H1 (cell line): ENCODE data around the gene SCCPDH. TPM values are rescaled to one million over a fixed set of nuclear protein-coding genes. Genes with fewer than 3 reads are reported as not detected.

ENCODE experiments used
- CTCF ChIA-PET: fragments of 300-600 bp; sonication (Branson Sonifier 250); formaldehyde crosslinking; loops from one replicate; lab custom pipeline; 2021; ENCODE audit not compliant: partially characterized antibody; lab: Charles Lee
- POLR2A ChIA-PET: fragments of 300-600 bp; sonication (Branson Sonifier 250); formaldehyde crosslinking; loops from one replicate; lab custom pipeline; 2021; ENCODE audit warnings: inconsistent platforms; ENCODE audit not compliant: partially characterized antibody; lab: Charles Lee
- DNase-seq, 2 experiments: peaks; one replicate each; pipeline versions ENCODE4 v3.0.0 to v3.0.0-alpha.2; 2010 to 2022; ENCODE audit warnings: low spot score in 2 of 2, low read depth in 1 of 2, mixed read lengths in 1 of 2
- FAIRE-seq: peaks from 2 replicates; lab custom pipeline; 2011; peaks lifted over from hg19 to GRCh38; lab: Jason Lieb, UNC
- H2AFZ ChIP-seq: 2 replicates; pipeline ENCODE4 v1.8.1; 2012; ENCODE audit warnings: low read length, inconsistent platforms
- H2AK5ac ChIP-seq: 2 replicates; pipeline ENCODE4 v1.6.1; 2013; ENCODE audit warnings: low read depth, low read length
- H2BK120ac ChIP-seq: replicated peaks from 2 replicates; pipeline ENCODE3; 2013; ENCODE audit warnings: low read depth, low read length, inconsistent platforms
- H2BK12ac ChIP-seq: 2 replicates; pipeline ENCODE4 v1.6.1; 2013; ENCODE audit warnings: low read depth, low read length
- H2BK15ac ChIP-seq: 2 replicates; pipeline ENCODE4 v1.6.1; 2013; ENCODE audit warnings: low read length
- H2BK20ac ChIP-seq: 2 replicates; pipeline ENCODE4 v1.6.1; 2013; ENCODE audit warnings: low read length
- H2BK5ac ChIP-seq: 2 replicates; pipeline ENCODE4 v1.6.1; 2013; ENCODE audit warnings: low read depth, low read length
- H3K14ac ChIP-seq: 2 replicates; pipeline ENCODE4 v1.6.1; 2013; ENCODE audit warnings: inconsistent platforms; ENCODE audit not compliant: insufficient read length
- H3K18ac ChIP-seq: 2 replicates; pipeline ENCODE4 v1.6.1; 2013; ENCODE audit warnings: low read length; ENCODE audit errors: extremely low read depth
- H3K23ac ChIP-seq: 2 replicates; pipeline ENCODE4 v1.6.1; 2013; ENCODE audit warnings: inconsistent platforms; ENCODE audit not compliant: insufficient read length
- H3K23me2 ChIP-seq: 2 replicates; pipeline ENCODE4 v1.6.1; 2013; ENCODE audit warnings: low read depth, low read length
- H3K27ac ChIP-seq: 2 replicates; pipeline ENCODE4 v1.6.1; 2011; ENCODE audit warnings: low read depth, low read length, inconsistent platforms
- H3K27me3 ChIP-seq, 4 experiments: replicated peaks in 1 of 4; 1 replicate in 1 of 4; 2 replicates in 3 of 4; pipeline versions ENCODE4 v1.6.1 to v1.8.1; 2011 to 2013; ENCODE audit warnings: low read length in 3 of 4, mild to moderate bottlenecking in 3 of 4, inconsistent platforms in 2 of 4, mixed read lengths in 2 of 4, moderate library complexity in 1 of 4; ENCODE audit not compliant: control insufficient read depth in 3 of 4, insufficient read depth in 3 of 4; ENCODE audit errors: extremely low read depth in 1 of 4
- H3K36me3 ChIP-seq, 4 experiments: 2 replicates each; pipeline versions ENCODE4 v1.6.1 to v1.8.1; 2011 to 2013; ENCODE audit warnings: mild to moderate bottlenecking in 4 of 4, low read length in 3 of 4, moderate library complexity in 2 of 4, control low read depth in 1 of 4, inconsistent platforms in 1 of 4; ENCODE audit not compliant: insufficient read depth in 4 of 4, control insufficient read depth in 2 of 4
- H3K4ac ChIP-seq: replicated peaks from 2 replicates; pipeline ENCODE3; 2013; ENCODE audit warnings: low read length, low read depth, mixed read lengths, inconsistent platforms; ENCODE audit not compliant: insufficient read length
- H3K4me1 ChIP-seq, 4 experiments: replicated peaks in 1 of 4; 1 replicate in 1 of 4; 2 replicates in 3 of 4; pipeline versions ENCODE4 v1.6.1 to v1.8.1; 2011 to 2013; ENCODE audit warnings: low read length in 3 of 4, inconsistent platforms in 2 of 4, mixed read lengths in 1 of 4; ENCODE audit not compliant: insufficient read depth in 4 of 4, control insufficient read depth in 3 of 4
- H3K4me2 ChIP-seq, 2 experiments: 2 replicates each; pipeline versions ENCODE4 v1.6.1 to v1.8.1; 2011 to 2013; ENCODE audit warnings: low read depth in 2 of 2, low read length in 2 of 2, control low read depth in 1 of 2, inconsistent platforms in 1 of 2, mild to moderate bottlenecking in 1 of 2; ENCODE audit not compliant: insufficient read depth in 1 of 2
- H3K4me3 ChIP-seq, 4 experiments: fragments of 200-600, 300-600 bp in 1 of 4; sonication (generic), shearing (Covaris generic), sonication (Bioruptor Twin) in 1 of 4; 2 replicates each; pipeline versions ENCODE4 v1.5.1 to v1.8.1; 2011 to 2016; ENCODE audit warnings: low read length in 4 of 4, low read depth in 3 of 4, control low read depth in 2 of 4, inconsistent platforms in 2 of 4, mild to moderate bottlenecking in 2 of 4, mixed read lengths in 1 of 4, moderate library complexity in 1 of 4; ENCODE audit not compliant: insufficient read depth in 2 of 4; ENCODE audit errors: extremely low read depth in 1 of 4
- H3K56ac ChIP-seq: replicated peaks from 2 replicates; pipeline ENCODE3; 2013; ENCODE audit warnings: low read depth, mild to moderate bottlenecking, mixed read lengths, low read length, inconsistent platforms; ENCODE audit not compliant: insufficient read length
- H3K79me1 ChIP-seq: 2 replicates; pipeline ENCODE4 v1.6.1; 2013; ENCODE audit warnings: low read depth, low read length, control low read depth
- H3K79me2 ChIP-seq, 2 experiments: 2 replicates each; pipeline versions ENCODE4 v1.6.1 to v1.8.1; 2012 to 2013; ENCODE audit warnings: low read length in 2 of 2, mild to moderate bottlenecking in 2 of 2, inconsistent platforms in 1 of 2; ENCODE audit not compliant: insufficient read depth in 2 of 2, control insufficient read depth in 1 of 2
- H3K9ac ChIP-seq, 4 experiments: replicated peaks in 1 of 4; 1 replicate in 1 of 4; 2 replicates in 3 of 4; pipeline versions ENCODE4 v1.6.1 to v1.8.1; 2011 to 2013; ENCODE audit warnings: low read depth in 3 of 4, low read length in 3 of 4, control low read depth in 2 of 4, mild to moderate bottlenecking in 2 of 4, moderate library complexity in 2 of 4, inconsistent platforms in 1 of 4; ENCODE audit errors: extremely low read depth in 1 of 4
- H3K9me3 ChIP-seq, 2 experiments: 2 replicates each; pipeline versions ENCODE4 v1.6.1 to v1.8.1; 2012 to 2013; ENCODE audit warnings: mild to moderate bottlenecking in 2 of 2, moderate library complexity in 2 of 2, control low read depth in 1 of 2, inconsistent platforms in 1 of 2, low read depth in 1 of 2, low read length in 1 of 2, mixed read lengths in 1 of 2; ENCODE audit not compliant: insufficient read depth in 2 of 2
- H4K20me1 ChIP-seq, 2 experiments: replicated peaks in 1 of 2; 2 replicates each; pipeline versions ENCODE3 to v1.8.1; 2011 to 2013; ENCODE audit warnings: inconsistent platforms in 2 of 2, low read length in 2 of 2, mild to moderate bottlenecking in 1 of 2; ENCODE audit not compliant: insufficient read depth in 2 of 2, control insufficient read depth in 1 of 2
- H4K5ac ChIP-seq: 2 replicates; pipeline ENCODE4 v1.6.1; 2013; ENCODE audit warnings: low read length, low read depth, mixed read lengths, inconsistent platforms; ENCODE audit not compliant: insufficient read length
- H4K8ac ChIP-seq: 2 replicates; pipeline ENCODE4 v1.8.0; 2013; ENCODE audit warnings: mild to moderate bottlenecking, moderate library complexity, low read length, inconsistent platforms; ENCODE audit not compliant: insufficient read depth; ENCODE audit errors: extremely low read depth
- H4K91ac ChIP-seq: replicated peaks from 2 replicates; pipeline ENCODE3; 2013; ENCODE audit warnings: low read length, mixed read lengths, inconsistent platforms; ENCODE audit not compliant: insufficient read length
- ATF3 ChIP-seq: IDR thresholded peaks from 2 replicates; pipeline ENCODE4 v1.6.1; 2011; ENCODE audit warnings: low read depth, mild to moderate bottlenecking, low read length; ENCODE audit not compliant: insufficient read depth
- BACH1 ChIP-seq: IDR thresholded peaks from 2 replicates; pipeline ENCODE4 v1.6.1; 2012; ENCODE audit warnings: low read length, improper control_type of control experiment
- CBX5 ChIP-seq: fragments of 300-800, 300-1000 bp; sonication (generic); IDR thresholded peaks from 2 replicates; pipeline ENCODE4 v1.7.1; 2016; ENCODE audit warnings: antibody characterized with exemption, low read length, low read depth
- CBX8 ChIP-seq: fragments of 300-800, 300-1000 bp; sonication (generic); IDR thresholded peaks from 2 replicates; pipeline ENCODE4 v1.7.1; 2016; ENCODE audit warnings: low read depth, low read length, borderline replicate concordance
- CREB1 ChIP-seq: IDR thresholded peaks from 2 replicates; pipeline ENCODE4 v1.6.1; 2012; ENCODE audit warnings: inconsistent platforms
- EGR1 ChIP-seq: IDR thresholded peaks from 2 replicates; pipeline ENCODE4 v1.6.1; 2011; ENCODE audit warnings: low read depth, low read length, borderline replicate concordance
- EP300 ChIP-seq, 2 experiments: IDR thresholded peaks; 1 replicate in 1 of 2; 2 replicates in 1 of 2; pipeline ENCODE4 v1.6.1; 2011 to 2012; ENCODE audit warnings: low read depth in 2 of 2, low read length in 2 of 2, mild to moderate bottlenecking in 2 of 2, borderline replicate concordance in 1 of 2, inconsistent platforms in 1 of 2, moderate library complexity in 1 of 2
- JUND ChIP-seq: IDR thresholded peaks from 2 replicates; pipeline ENCODE4 v1.6.1; 2011; ENCODE audit warnings: mild to moderate bottlenecking, improper control_type of control experiment, low read length
- KDM4A ChIP-seq: IDR thresholded peaks from one replicate; pipeline ENCODE4 v1.7.1; 2012; ENCODE audit warnings: low read depth, mild to moderate bottlenecking, moderate library complexity, low read length, inconsistent platforms; ENCODE audit not compliant: severe bottlenecking
- KDM5A ChIP-seq: fragments of 200-600 bp; IDR thresholded peaks from 2 replicates; pipeline ENCODE4 v1.7.1; 2012; ENCODE audit warnings: mild to moderate bottlenecking, low read length, inconsistent platforms, mixed read lengths
- PHF8 ChIP-seq: fragments of 200-600 bp; sonication (generic); conservative IDR thresholded peaks from 2 replicates; pipeline ENCODE4 v1.7.1; 2012; ENCODE audit warnings: low read depth, mild to moderate bottlenecking, inconsistent platforms, low read length, moderate library complexity
- POU5F1 ChIP-seq: IDR thresholded peaks from 2 replicates; pipeline ENCODE4 v1.6.1; 2011; ENCODE audit warnings: low read depth, mild to moderate bottlenecking, low read length, moderate library complexity
- TAF7 ChIP-seq: optimal IDR thresholded peaks from 2 replicates; pipeline ENCODE3; 2011; ENCODE audit warnings: low read depth, mild to moderate bottlenecking, inconsistent platforms, low read length, moderate library complexity, borderline replicate concordance
- WGBS, 2 experiments: shearing (Covaris generic) in 1 of 2; methylation state at CpG; one replicate each; pipeline versions ENCODE4 v1.1.6 to v1.1.7; 2013 to 2015; ENCODE audit warnings: low lambda C conversion rate in 2 of 2, mixed read lengths in 2 of 2, inconsistent platforms in 1 of 2, low coverage in 1 of 2, missing lambda C conversion rate in 1 of 2; ENCODE audit not compliant: insufficient replicate concordance in 2 of 2, insufficient coverage in 1 of 2, insufficient read length in 1 of 2; ENCODE audit errors: extremely low coverage in 1 of 2, missing lambda C conversion rate in 1 of 2; 5-methylcytosine and 5-hydroxymethylcytosine counted together
- polyA plus RNA-seq, 7 experiments: library from polyadenylated mRNA; depleted of rRNA in 3 of 7; stranded (reverse) in 5 of 7; unstranded in 2 of 7; fragments of >200 nt in 5 of 7; fragments of 200-250 nt in 2 of 7; gene quantifications; 1 replicate in 5 of 7; 2 replicates in 1 of 7; 4 replicates in 1 of 7; pipeline versions ENCODE4 v1.2.1 to v1.2.3, GENCODE V29; 2011 to 2013; ENCODE audit warnings: missing spikeins in 2 of 7, mixed read lengths in 2 of 7
- total RNA-seq: library from RNA; stranded (reverse); fragmentation: NEBNext Ultra II Directional; extraction: Animal tissue kit (Norgen Biotek cat#: 25700); gene quantifications from 2 replicates; pipeline ENCODE4 v1.2.1, GENCODE V29; 2021

The SCCPDH gene
- total and polyA plus RNA-seq, 2 of the 8 experiments (the other 6 are each of a cell fraction or from before 2014, with no cell fraction given): 9.5 to 17.0 TPM

- Histone ChIP-seq H4K20me1 (no peaks in the 10 kb centered on the region), H3K23me2 (no peaks in the 10 kb centered on the region), H2AK5ac (no peak overlapping the region), H3K27ac (no peak overlapping the region), H3K4me3 (no peak overlapping the region), H2BK120ac (no peak overlapping the region), H3K18ac (no peak overlapping the region)
- TF ChIP-seq BACH1: no peak
- no peak for TF ChIP-seq JUND
- TF ChIP-seq CREB1: no peak
- no peak for TF ChIP-seq ATF3
- no peak for TF ChIP-seq PHF8
- TF ChIP-seq TAF7: no peak
- TF ChIP-seq EGR1: no peak
- no peak for TF ChIP-seq CBX8
- TF ChIP-seq CBX5: no peak
- TF ChIP-seq KDM5A: no peak
- no peak for TF ChIP-seq EP300 (IDR thresholded peaks at IDR 0.05; ENCODE audit: borderline replicate concordance in 1 of 2, low read depth in 2 of 2, low read length in 2 of 2)
- no peak for TF ChIP-seq POU5F1
- no peak for TF ChIP-seq KDM4A
- TF ChIP-seq, all 59 proteins: peak for 0
- Histone ChIP-seq H2BK20ac (no peak overlapping the region), H3K36me3 (no peaks in the 10 kb centered on the region), H3K9me3 (no peaks in the 10 kb centered on the region), H3K79me1 (no peaks in the 10 kb centered on the region), H2BK12ac (no peak overlapping the region), H4K8ac (no peak overlapping the region), H3K79me2 (no peaks in the 10 kb centered on the region), H3K4me2 (no peak overlapping the region), H3K14ac (no peak overlapping the region), H4K5ac (no peak overlapping the region), H3K23ac (no peak overlapping the region), H2AFZ (no peak overlapping the region), H3K9ac (no peak overlapping the region), H2BK15ac (no peak overlapping the region), H3K4me1 (peaks cover 0 to 3% (median 0%) of the 10 kb centered on the region in 4 experiments; a peak in 1 of 7 replicates), H3K4ac (no peak overlapping the region), H3K56ac (no peak overlapping the region), H2BK5ac (no peak overlapping the region), H3K27me3 (no peaks in the 10 kb centered on the region), H4K91ac (no peak overlapping the region)
- POLR2A ChIA-PET: interaction anchor here (0.7 kb wide), 1 partner anchor 14 kb away, joined by 3 read pairs; no protein-coding TSS in a partner anchor
- 94% methylated on average over 7 of the region's 7 CpGs; no CpG with 5 or more reads in 1 of the 2 experiments for WGBS, 2 experiments
- CTCF ChIA-PET: interaction anchor here (1.1 kb wide), 1 partner anchor 18 kb away, joined by 3 read pairs; no protein-coding TSS in a partner anchor
- no peak for DNase-seq
- no peak for FAIRE-seq
Measured at GRCh38 chr1:246781212-246781611, 57.0 kb downstream of the SCCPDH start.
